HepG2 (cell line): ENCODE results near the gene MIA3. TPM values are rescaled to one million over a fixed set of nuclear protein-coding genes. Genes with fewer than 3 reads are reported as not detected.

ENCODE experiments used
- DR1 ChIP-seq: sonication (generic); formaldehyde crosslinking; IDR thresholded peaks from 2 replicates; pipeline ENCODE4 v1.8.0; 2021; ENCODE audit warnings: mild to moderate bottlenecking, missing genetic modification reagents, inconsistent platforms
- ETS1 ChIP-seq: sonication (generic); formaldehyde crosslinking; IDR thresholded peaks from 2 replicates; pipeline ENCODE4 v1.4.0; 2020; ENCODE audit warnings: missing genetic modification reagents
- FOXP4 ChIP-seq: sonication (generic); formaldehyde crosslinking; IDR thresholded peaks from 2 replicates; pipeline ENCODE4 v1.4.0; 2020; ENCODE audit warnings: missing genetic modification reagents
- HOXA9 ChIP-seq: sonication (generic); formaldehyde crosslinking; IDR thresholded peaks from 2 replicates; pipeline ENCODE4 v1.8.1; 2022; ENCODE audit warnings: missing genetic modification reagents, mild to moderate bottlenecking, moderate library complexity, borderline replicate concordance
- MEIS2 ChIP-seq: sonication (generic); formaldehyde crosslinking; IDR thresholded peaks from 2 replicates; pipeline ENCODE4 v1.9.0; 2021; ENCODE audit warnings: mild to moderate bottlenecking, missing genetic modification reagents
- SIN3A ChIP-seq: IDR thresholded peaks from 2 replicates; pipeline ENCODE4 v1.6.1; 2011; ENCODE audit warnings: low read depth, mild to moderate bottlenecking, control low read depth, low read length, borderline replicate concordance
- SP4 ChIP-seq: sonication (generic); formaldehyde crosslinking; IDR thresholded peaks from 2 replicates; pipeline ENCODE4 v1.8.1; 2023; ENCODE audit warnings: mild to moderate bottlenecking, missing genetic modification reagents
- TBX2 ChIP-seq: sonication (generic); formaldehyde crosslinking; IDR thresholded peaks from 2 replicates; pipeline ENCODE4 v1.5.0; 2020; ENCODE audit warnings: missing genetic modification reagents, mild to moderate bottlenecking, borderline replicate concordance
- YY1 ChIP-seq: IDR thresholded peaks from 2 replicates; pipeline ENCODE4 v1.6.1; 2011; ENCODE audit warnings: low read length, low read depth, moderate library complexity, mild to moderate bottlenecking; ENCODE audit not compliant: insufficient read depth, insufficient replicate concordance
- ZBTB40 ChIP-seq, 2 experiments: fragments of 450-650 bp in 1 of 2; sonication (generic) in 1 of 2; formaldehyde crosslinking in 1 of 2; IDR thresholded peaks; 2 replicates each; pipeline versions ENCODE4 v1.6.1 to v1.8.0; 2016 to 2022; ENCODE audit warnings: antibody characterized with exemption in 1 of 2, mild to moderate bottlenecking in 1 of 2, missing genetic modification reagents in 1 of 2
- ZMAT3 ChIP-seq: sonication (generic); formaldehyde crosslinking; conservative IDR thresholded peaks from 2 replicates; pipeline ENCODE4 v1.7.0; 2021; ENCODE audit warnings: missing genetic modification reagents
- ZNF468 ChIP-seq: sonication (generic); formaldehyde crosslinking; IDR thresholded peaks from 2 replicates; pipeline ENCODE4 v1.8.0; 2022; ENCODE audit warnings: mild to moderate bottlenecking, moderate library complexity, missing genetic modification reagents
- ZNF691 ChIP-seq: sonication (generic); formaldehyde crosslinking; IDR thresholded peaks from 2 replicates; pipeline ENCODE4 v1.4.0; 2020; ENCODE audit warnings: missing genetic modification reagents, low read depth, mild to moderate bottlenecking, borderline replicate concordance
- polyA plus RNA-seq, 8 experiments: library from polyadenylated mRNA; depleted of rRNA in 3 of 8; stranded (reverse) in 7 of 8; unstranded in 1 of 8; fragments of >200 nt; fragmentation: Illumina TruSeq in 4 of 8; extraction: Trizol in 4 of 8; gene quantifications; 2 replicates each; pipeline versions ENCODE4 v1.2.1 to v1.2.3, GENCODE V29; 2011 to 2016; ENCODE audit warnings: low read depth in 4 of 8, missing spikeins in 1 of 8, mixed read lengths in 1 of 8; ENCODE audit not compliant: insufficient read depth in 1 of 8
- total RNA-seq, 5 experiments: library from RNA; depleted of rRNA; stranded (reverse); fragments of >200 nt; fragmentation: Illumina TruSeq; extraction: Trizol; gene quantifications; 2 replicates each; pipeline ENCODE4 v1.2.3, GENCODE V29; 2016; ENCODE audit warnings: low read depth in 1 of 5

MIA3 gene
- total and polyA plus RNA-seq, 2 of the 13 experiments (the other 11 are each of a cell fraction or from before 2014, with no cell fraction given) = 45.6 to 48.7 TPM

- peak; percentile 66; the same call in 1 of the 2 replicates for TF ChIP-seq ETS1
- TF ChIP-seq TBX2 = 0 out of 2 replicates have a peak, but pooled peaks have one; percentile 24
- TF ChIP-seq SP4 = peak; percentile 67
- no peak for TF ChIP-seq FOXP4 (CRISPR knock-in tag)
- 0 out of 2 replicates have a peak, but pooled peaks have one; percentile 20 for TF ChIP-seq ZMAT3 (CRISPR knock-in tag)
- peak; percentile 74; the same call in 1 of the 2 replicates for TF ChIP-seq MEIS2
- TF ChIP-seq YY1 = peak; percentile 95
- no peak for TF ChIP-seq DR1 (CRISPR knock-in tag)
- TF ChIP-seq ZNF468 (CRISPR knock-in tag) = no peak
- no peak for TF ChIP-seq ZBTB40 (IDR thresholded peaks at IDR 0.05)
- no peak for TF ChIP-seq ZBTB40 (CRISPR knock-in tag; IDR thresholded peaks at IDR 0.05)
- no peak; the same call in 1 of the 2 replicates for TF ChIP-seq HOXA9 (CRISPR knock-in tag)
- TF ChIP-seq ZNF691 (CRISPR knock-in tag) = no peak
- TF ChIP-seq SIN3A = 0 out of 2 replicates have a peak, but pooled peaks have one; percentile 41
Measured at GRCh38 chr1:222618001-222618879, at the start of gene MIA3 (continued).
